Heart left ventricle (tissue), 16 donors: Measurements from ENCODE around the gene C2CD4A. TPM values are rescaled to one million over a fixed set of nuclear protein-coding genes. Genes with fewer than 3 reads are reported as not detected.

Source experiments
- ATAC-seq, 4 donors: fragments of 200-7000 bp; cut with Tn5 transposase; one replicate each; pipeline ENCODE4 v1.9.1; 2020 to 2022; ENCODE audit warnings: moderate library complexity in 4 of 4, mild to moderate bottlenecking in 3 of 4, moderate number of reproducible peaks in 1 of 4
- DNase-seq, 5 donors: peaks; one replicate each; pipeline ENCODE4 v3.0.0-alpha.2; 2020
- H3K27ac ChIP-seq, 12 donors: fragments of 200-600 bp; sonication (generic) in 4 of 12; one replicate each; pipeline versions ENCODE4 v1.5.0 to v1.8.0; 2016 to 2022; ENCODE audit warnings: mild to moderate bottlenecking in 2 of 12
- H3K27me3 ChIP-seq, 9 donors: fragments of 200-600 bp; sonication (generic) in 2 of 9; one replicate each; pipeline versions ENCODE4 v1.5.1 to v1.8.0; 2016 to 2022; ENCODE audit warnings: mild to moderate bottlenecking in 3 of 9
- H3K36me3 ChIP-seq, 9 donors: fragments of 200-600 bp; sonication (generic) in 2 of 9; one replicate each; pipeline versions ENCODE4 v1.5.0 to v1.8.0; 2018 to 2022; ENCODE audit warnings: mild to moderate bottlenecking in 2 of 9
- H3K4me1 ChIP-seq, 12 donors: fragments of 200-600 bp; sonication (generic) in 4 of 12; one replicate each; pipeline versions ENCODE4 v1.5.0 to v1.8.0; 2016 to 2022; ENCODE audit warnings: mild to moderate bottlenecking in 3 of 12
- H3K4me3 ChIP-seq, 12 donors: fragments of 200-600 bp; sonication (generic) in 4 of 12; one replicate each; pipeline versions ENCODE4 v1.5.0 to v1.8.0; 2017 to 2022; ENCODE audit warnings: mild to moderate bottlenecking in 9 of 12, moderate library complexity in 4 of 12
- H3K9me3 ChIP-seq, 12 donors: fragments of 200-600 bp; sonication (generic) in 4 of 12; one replicate each; pipeline versions ENCODE4 v1.5.0 to v1.8.0; 2016 to 2022; ENCODE audit warnings: mild to moderate bottlenecking in 1 of 12
- POLR2A ChIP-seq, 2 donors: fragments of 450-650 bp; IDR thresholded peaks; one replicate each; pipeline ENCODE4 v1.6.1; 2017; ENCODE audit warnings: antibody characterized with exemption in 2 of 2, mild to moderate bottlenecking in 2 of 2, moderate library complexity in 2 of 2
- WGBS, 4 donors: extraction: QIAGEN DNeasy Blood & Tissue Kit in 2 of 4; methylation state at CpG; one replicate each; pipeline versions ENCODE4 v1.1.5 to v1.1.7; 2013 to 2018; 5-methylcytosine and 5-hydroxymethylcytosine counted together
- intact Hi-C, 10 donors: fragments of 100-400 bp; cut with DNase I; formaldehyde crosslinking; loops; one replicate each; pipeline versions ENCODE4 v1.11.1 to v1.14.2; 2022
- polyA plus RNA-seq, 2 donors: library from polyadenylated mRNA; stranded (reverse); fragments of 200-250 nt; gene quantifications; one replicate each; pipeline ENCODE4 v1.2.3, GENCODE V29; 2013
- total RNA-seq, 9 donors: library from RNA; depleted of rRNA in 2 of 9; stranded (reverse); fragments of >200 nt in 2 of 9; fragmentation: NEBNext Ultra II Directional in 3 of 9; extraction: Animal tissue kit (Norgen Biotek cat#: 25700) in 3 of 9; gene quantifications; one replicate each; pipeline versions ENCODE4 v1.1.0 to v1.2.4, GENCODE V29; 2016 to 2023
- TF ChIP-seq, protein P1 (sequence below), 12 donors: fragments of 200-600 bp; sonication (generic) in 4 of 12; IDR thresholded peaks; one replicate each; pipeline versions ENCODE4 v1.5.0 to v1.8.0; 2018 to 2022; ENCODE audit warnings: antibody characterized with exemption in 12 of 12, mild to moderate bottlenecking in 5 of 12
- donor health status: ischemic (EF 13 %, LVEDD 7.1; RV severe dilation, severe dysfunction).
- donor health status: healthy with polysubstance abuse.
- donor health status: DM: no; HTN: yes; CAD: no.
- donor health status: DM: no; HTN: no; CAD: no.
- donor health status: ischemic (EF 25% LVEDD 6.9; RV normal size, moderate dysfunction).
- donor health status: ischemic (EF 25% LVEDD 5.7; RV mildly dilated, moderate dysfunction).
- donor health status: healthy.
- donor health status: DM: yes; HTN: yes; CAD: no.
- donor health status: ischemic (EF 35%, LVEDD 5.7; RV mildly dilated, moderate dysfunction).
- donor health status: nonischemic (EF 11% LVEDD 7.7; RV severe dilation, severe dysfunction).
- donor health status: DM: yes; HTN: yes; CAD: no.
- donor health status: PGD.
- donor health status: ischemic (EF 29% LVEDD 5.4; RV normal size, mild dysfunction).
- donor health status: nonischemic (EF 23%, LVEDD 6.1; RV moderate dilation, normal function).

The C2CD4A gene
- total and polyA plus RNA-seq, 11 donors: 0.04 TPM; not detected in 10

DNA sequence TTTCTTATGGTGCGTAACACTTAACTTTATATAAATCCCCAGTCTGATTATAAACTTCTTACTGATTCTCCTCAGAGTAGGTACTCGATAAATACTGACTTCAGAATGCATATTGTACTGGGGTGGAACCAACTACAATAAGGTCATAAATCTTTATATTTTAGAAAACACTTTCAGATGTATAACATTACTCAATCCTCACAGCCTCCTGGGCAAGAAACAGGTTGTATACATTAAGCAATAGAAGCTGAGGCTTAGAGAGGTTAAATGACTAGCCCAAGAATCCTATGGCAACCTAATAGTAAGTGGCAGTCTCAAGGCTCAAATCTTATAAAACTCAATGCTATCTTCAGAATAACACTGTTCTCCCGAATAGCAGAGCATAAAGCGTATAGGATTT is 15.6 kb upstream of the C2CD4A start:
- Histone ChIP-seq H3K27me3 (no peaks in the 10 kb centered on the region), H3K36me3 (no peaks in the 10 kb centered on the region), H3K27ac (no peak overlapping the region), H3K4me1 (peaks cover 0 to 77% (median 28%) of the 10 kb centered on the region in 12 donors), H3K9me3 (peaks cover 0 to 3% (median 0%) of the 10 kb centered on the region in 12 donors), H3K4me3 (no peak overlapping the region)
- ATAC-seq: no peak
- intact Hi-C loops: no loop called here
- no peak for DNase-seq
- no peak for TF ChIP-seq POLR2A (IDR thresholded peaks at IDR 0.05)
- TF ChIP-seq, protein P1, sequence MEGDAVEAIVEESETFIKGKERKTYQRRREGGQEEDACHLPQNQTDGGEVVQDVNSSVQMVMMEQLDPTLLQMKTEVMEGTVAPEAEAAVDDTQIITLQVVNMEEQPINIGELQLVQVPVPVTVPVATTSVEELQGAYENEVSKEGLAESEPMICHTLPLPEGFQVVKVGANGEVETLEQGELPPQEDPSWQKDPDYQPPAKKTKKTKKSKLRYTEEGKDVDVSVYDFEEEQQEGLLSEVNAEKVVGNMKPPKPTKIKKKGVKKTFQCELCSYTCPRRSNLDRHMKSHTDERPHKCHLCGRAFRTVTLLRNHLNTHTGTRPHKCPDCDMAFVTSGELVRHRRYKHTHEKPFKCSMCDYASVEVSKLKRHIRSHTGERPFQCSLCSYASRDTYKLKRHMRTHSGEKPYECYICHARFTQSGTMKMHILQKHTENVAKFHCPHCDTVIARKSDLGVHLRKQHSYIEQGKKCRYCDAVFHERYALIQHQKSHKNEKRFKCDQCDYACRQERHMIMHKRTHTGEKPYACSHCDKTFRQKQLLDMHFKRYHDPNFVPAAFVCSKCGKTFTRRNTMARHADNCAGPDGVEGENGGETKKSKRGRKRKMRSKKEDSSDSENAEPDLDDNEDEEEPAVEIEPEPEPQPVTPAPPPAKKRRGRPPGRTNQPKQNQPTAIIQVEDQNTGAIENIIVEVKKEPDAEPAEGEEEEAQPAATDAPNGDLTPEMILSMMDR (IDR thresholded peaks at IDR 0.05): no peak
- 90 to 97% (median 94%) methylated on average over 4 of the region's 4 CpGs for WGBS, 4 donors

DNA sequence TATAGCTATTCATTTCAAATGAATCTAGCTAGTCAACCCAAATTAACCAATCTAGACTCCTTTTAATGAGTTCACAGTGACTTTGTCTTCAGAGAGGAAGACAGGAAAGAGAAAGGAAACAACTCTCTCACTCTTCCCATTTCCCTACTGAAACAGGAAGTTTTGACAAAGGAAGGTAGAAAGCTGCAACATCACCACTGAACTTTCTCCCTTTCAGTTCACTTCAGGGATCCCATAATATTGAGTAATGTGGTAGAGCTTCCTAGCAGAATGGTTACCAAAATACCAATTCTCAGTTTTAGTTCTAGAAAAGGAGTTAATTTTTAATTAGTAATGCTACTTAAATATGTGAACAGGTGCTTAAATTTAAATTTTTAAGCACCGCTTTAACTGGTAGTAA is 14.1 kb upstream of the C2CD4A start:
- 97 to 98% (median 97%) methylated on average over 1 of the region's 1 CpG for WGBS, 4 donors
- H3K27ac ChIP-seq: peak overlapping the region in 1 of 12 donors; percentile 25
- no peak for TF ChIP-seq POLR2A (IDR thresholded peaks at IDR 0.05)
- TF ChIP-seq, protein P1 (IDR thresholded peaks at IDR 0.05): no peak
- ATAC-seq (no peak), DNase-seq (no peak)
- H3K4me3 ChIP-seq: no peak overlapping the region
- intact Hi-C loops: no loop called here
- H3K27me3 ChIP-seq: no peaks in the 10 kb centered on the region
- peaks cover 0 to 67% (median 22%) of the 10 kb centered on the region in 12 donors for H3K4me1 ChIP-seq
- no peaks in the 10 kb centered on the region for H3K36me3 ChIP-seq
- peaks cover 0 to 3% (median 0%) of the 10 kb centered on the region in 12 donors for H3K9me3 ChIP-seq

DNA sequence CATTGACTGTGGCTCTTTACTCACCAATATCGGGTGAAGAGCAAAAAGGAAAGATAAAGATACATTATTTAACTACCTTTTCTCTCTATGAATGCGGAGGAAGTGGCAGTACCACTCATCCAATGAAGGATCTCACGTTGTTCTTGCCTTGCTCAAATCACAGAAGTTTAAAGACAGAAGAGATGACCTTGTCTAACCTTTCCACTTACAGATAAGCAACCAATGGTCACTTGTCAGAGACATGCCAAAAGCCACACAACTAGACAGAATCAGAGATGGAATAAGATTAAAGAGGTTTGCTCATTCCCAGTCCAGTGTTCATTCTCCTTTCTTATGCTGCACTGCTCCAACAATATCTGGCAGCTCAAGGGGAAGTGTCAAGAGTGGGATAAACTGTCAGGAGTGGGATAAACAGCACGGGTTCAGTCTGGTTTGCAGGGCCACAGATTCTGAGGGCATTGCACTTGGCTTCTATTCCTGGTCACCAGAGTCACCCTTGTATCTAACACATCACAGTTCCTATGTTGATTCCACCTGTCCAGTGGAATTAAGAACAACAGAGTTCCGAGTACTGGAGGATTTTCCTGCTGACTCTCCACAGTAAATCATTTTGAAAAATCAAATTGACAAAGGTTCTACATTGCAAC is 13.2 kb upstream of the C2CD4A start:
- Histone ChIP-seq H3K27ac (peak overlapping the region in 1 of 12 donors; percentile 25), H3K36me3 (no peaks in the 10 kb centered on the region), H3K9me3 (peaks cover 0 to 3% (median 0%) of the 10 kb centered on the region in 12 donors), H3K27me3 (no peaks in the 10 kb centered on the region), H3K4me1 (peaks cover 0 to 74% (median 28%) of the 10 kb centered on the region in 12 donors), H3K4me3 (no peak overlapping the region)
- intact Hi-C loops: no loop called here
- no peak for DNase-seq
- TF ChIP-seq POLR2A (IDR thresholded peaks at IDR 0.05): no peak
- peak in 3 of 4 donors; percentile 14 to 60 (median 22) for ATAC-seq
- WGBS, 4 donors: 51 to 64% (median 52%) methylated on average over 5 of the region's 5 CpGs

DNA sequence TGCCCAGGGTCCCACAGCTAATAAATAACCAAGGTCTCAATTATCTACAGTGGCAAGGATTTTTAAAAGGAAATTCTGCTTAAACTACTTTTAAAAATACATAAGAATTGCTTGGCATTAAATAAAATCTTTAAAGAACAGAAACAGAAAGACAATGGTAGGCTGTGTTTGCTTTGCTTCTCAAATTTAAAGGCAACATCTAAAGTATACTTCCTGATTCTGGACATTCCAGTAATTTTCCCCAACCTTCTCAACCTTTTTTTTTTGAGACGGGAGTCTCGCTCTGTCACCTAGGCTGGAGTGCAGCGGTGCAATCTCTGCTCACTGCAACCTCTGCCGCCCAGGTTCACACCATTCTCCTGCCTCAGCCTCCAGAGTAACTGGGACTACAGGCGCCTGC is 11.8 kb upstream of the C2CD4A start:
- Histone ChIP-seq H3K27me3 (no peaks in the 10 kb centered on the region), H3K4me1 (peaks cover 0 to 82% (median 38%) of the 10 kb centered on the region in 12 donors), H3K9me3 (no peaks in the 10 kb centered on the region), H3K4me3 (no peak overlapping the region), H3K27ac (no peak overlapping the region), H3K36me3 (no peaks in the 10 kb centered on the region)
- DNase-seq (no peak), ATAC-seq (no peak)
- 91 to 95% (median 93%) methylated on average over 5 of the region's 5 CpGs for WGBS, 4 donors
- TF ChIP-seq POLR2A (IDR thresholded peaks at IDR 0.05): no peak
- TF ChIP-seq, protein P1 (IDR thresholded peaks at IDR 0.05): no peak
- intact Hi-C loops: no loop called here
